ENCODE results near the gene DISP3. TPM values are rescaled to one million over a fixed set of nuclear protein-coding genes. Genes with fewer than 3 reads are reported as not detected.
A peak's percentile ranks its signal among the peaks of the same experiment; 100 is the strongest.

The DISP3 gene
- total and polyA plus RNA-seq, 11 donors: 0.03 to 0.45 (median 0.12) TPM; not detected in 5

DNA sequence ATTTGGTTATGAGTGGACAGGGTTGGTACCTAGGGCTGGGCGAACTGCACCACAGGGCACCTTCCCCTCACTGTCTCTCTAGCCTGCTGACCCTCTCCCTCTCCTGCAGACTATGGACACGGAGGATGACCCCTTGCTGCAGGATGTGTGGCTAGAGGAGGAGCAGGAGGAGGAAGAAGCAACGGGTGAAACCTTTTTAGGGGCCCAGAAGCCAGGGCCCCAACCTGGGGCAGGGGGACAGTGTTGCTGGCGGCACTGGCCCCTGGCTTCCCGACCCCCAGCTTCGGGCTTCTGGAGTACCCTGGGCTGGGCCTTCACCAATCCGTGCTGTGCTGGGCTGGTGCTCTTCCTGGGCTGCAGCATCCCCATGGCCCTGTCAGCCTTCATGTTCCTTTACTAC lies 21.9 kb downstream of the DISP3 start:
- H3K9me3 ChIP-seq: peaks cover 0 to 30% (median 18%) of the 10 kb centered on the region in 12 donors
- DNase-seq (no peak), ATAC-seq (no peak)
- TF ChIP-seq POLR2A (IDR thresholded peaks at IDR 0.05): no peak
- TF ChIP-seq CTCF (IDR thresholded peaks at IDR 0.05): no peak
- H3K27ac ChIP-seq: no peak overlapping the region
- WGBS, 4 donors: 89 to 93% (median 90%) methylated on average over 5 to 7 of the region's 7 CpGs
- H3K4me3 ChIP-seq: peak overlapping the region in 1 of 12 donors; percentile 14
- intact Hi-C loops (cut with DNase I): no loop called here
- no peaks in the 10 kb centered on the region for H3K4me1 ChIP-seq
- peaks cover 0 to 44% (median 18%) of the 10 kb centered on the region in 9 donors for H3K27me3 ChIP-seq
- no peaks in the 10 kb centered on the region for H3K36me3 ChIP-seq

GRCh38 chr1:11501491-11501897 lies 22.5 kb downstream of the DISP3 start:
- TF ChIP-seq CTCF (IDR thresholded peaks at IDR 0.05) (no peak), POLR2A (IDR thresholded peaks at IDR 0.05) (no peak)
- 32 to 73% (median 52%) methylated on average over 5 to 48 of the region's 48 CpGs for WGBS, 4 donors
- Histone ChIP-seq H3K4me3 (peak overlapping the region in 2 of 12 donors; percentile 9 to 14), H3K27ac (no peak overlapping the region), H3K27me3 (peaks cover 0 to 38% (median 18%) of the 10 kb centered on the region in 9 donors), H3K36me3 (no peaks in the 10 kb centered on the region), H3K4me1 (no peaks in the 10 kb centered on the region), H3K9me3 (peaks cover 0 to 36% (median 22%) of the 10 kb centered on the region in 12 donors)
- DNase-seq: peak in 2 of 5 donors; percentile 39 to 44
- intact Hi-C loops (cut with DNase I): no loop called here
- ATAC-seq: peak in 2 of 4 donors; percentile 69 to 81

DNA sequence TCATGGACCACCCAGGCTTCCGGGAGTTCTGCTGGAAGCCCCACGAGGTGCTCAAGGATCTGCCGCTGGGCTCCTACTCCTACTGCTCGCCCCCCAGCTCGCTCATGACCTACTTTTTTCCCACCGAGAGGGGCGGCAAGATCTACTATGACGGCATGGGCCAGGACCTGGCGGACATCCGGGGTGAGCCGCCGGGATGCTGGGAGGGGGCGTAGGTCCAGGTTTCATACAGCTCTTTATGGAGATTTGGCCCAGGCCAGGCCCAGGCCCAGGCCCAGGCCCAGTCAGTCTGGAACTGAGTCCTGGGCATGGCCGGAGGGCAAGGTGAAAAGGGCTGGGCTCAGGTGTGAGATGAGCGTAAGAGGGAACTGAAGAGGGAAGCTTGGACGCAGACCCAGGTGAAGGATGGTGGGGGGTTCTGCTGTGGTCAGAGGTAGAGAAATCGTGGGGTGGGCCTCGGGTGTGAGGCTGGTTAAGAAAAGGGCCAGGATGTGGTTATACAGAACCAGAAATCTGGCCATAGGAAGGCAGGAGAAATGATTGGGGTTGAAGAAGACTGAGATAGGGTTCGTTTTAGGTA lies 23.0 kb downstream of the DISP3 start:
- WGBS, 4 donors: 71 to 89% (median 81%) methylated on average over 14 to 19 of the region's 19 CpGs
- no peak overlapping the region for H3K4me3 ChIP-seq
- H3K9me3 ChIP-seq: peaks cover 0 to 41% (median 27%) of the 10 kb centered on the region in 12 donors
- no peaks in the 10 kb centered on the region for H3K4me1 ChIP-seq
- no peak overlapping the region for H3K27ac ChIP-seq
- DNase-seq (no peak), ATAC-seq (no peak)
- intact Hi-C loops (cut with DNase I): no loop called here
- TF ChIP-seq POLR2A (IDR thresholded peaks at IDR 0.05) (no peak), CTCF (IDR thresholded peaks at IDR 0.05) (no peak)
- no peaks in the 10 kb centered on the region for H3K36me3 ChIP-seq
- peaks cover 0 to 33% (median 18%) of the 10 kb centered on the region in 9 donors for H3K27me3 ChIP-seq

DNA sequence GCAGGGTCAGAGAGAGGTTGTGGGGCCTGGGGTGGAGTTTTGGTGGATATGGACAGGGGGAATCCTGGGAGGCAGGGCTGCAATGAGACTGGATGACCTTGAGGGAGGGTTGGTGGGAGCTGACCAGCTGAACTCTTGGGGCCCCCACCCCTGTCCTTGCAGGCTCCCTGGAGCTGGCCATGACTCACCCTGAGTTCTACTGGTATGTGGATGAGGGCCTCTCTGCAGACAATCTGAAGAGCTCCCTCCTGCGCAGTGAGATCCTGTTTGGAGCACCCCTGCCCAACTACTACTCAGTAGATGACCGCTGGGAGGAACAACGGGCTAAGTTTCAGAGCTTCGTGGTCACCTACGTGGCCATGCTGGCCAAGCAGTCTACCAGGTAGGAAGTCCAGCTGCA lies 23.6 kb downstream of the DISP3 start:
- intact Hi-C loops (cut with DNase I): no loop called here
- no peak overlapping the region for H3K4me3 ChIP-seq
- no peaks in the 10 kb centered on the region for H3K36me3 ChIP-seq
- TF ChIP-seq POLR2A (IDR thresholded peaks at IDR 0.05): no peak
- TF ChIP-seq CTCF (IDR thresholded peaks at IDR 0.05): no peak
- ATAC-seq (no peak), DNase-seq (no peak)
- H3K27ac ChIP-seq: no peak overlapping the region
- H3K4me1 ChIP-seq: no peaks in the 10 kb centered on the region
- 85 to 99% (median 95%) methylated on average over 5 of the region's 5 CpGs for WGBS, 4 donors
- peaks cover 0 to 30% (median 18%) of the 10 kb centered on the region in 9 donors for H3K27me3 ChIP-seq
- peaks cover 0 to 46% (median 31%) of the 10 kb centered on the region in 12 donors for H3K9me3 ChIP-seq
